Vagina (tissue), 2 donors: ENCODE measurements around the gene PCNX2.

ENCODE experiments used
- POLR2A ChIP-seq, 2 donors: fragments of 450-650 bp; IDR thresholded peaks; one replicate each; pipeline ENCODE4 v1.6.1; 2017; ENCODE audit warnings: antibody characterized with exemption in 2 of 2, mild to moderate bottlenecking in 2 of 2, moderate library complexity in 2 of 2
- TF ChIP-seq, protein P1 (sequence below), 3 experiments: fragments of 450-650 bp in 2 of 3; fragments of 200-600 bp in 1 of 3; sonication (generic) in 1 of 3; IDR thresholded peaks; one replicate each; pipeline ENCODE4 v1.5.1; 2017 to 2019; ENCODE audit warnings: antibody characterized with exemption in 3 of 3, mild to moderate bottlenecking in 2 of 3, moderate library complexity in 2 of 3

DNA sequence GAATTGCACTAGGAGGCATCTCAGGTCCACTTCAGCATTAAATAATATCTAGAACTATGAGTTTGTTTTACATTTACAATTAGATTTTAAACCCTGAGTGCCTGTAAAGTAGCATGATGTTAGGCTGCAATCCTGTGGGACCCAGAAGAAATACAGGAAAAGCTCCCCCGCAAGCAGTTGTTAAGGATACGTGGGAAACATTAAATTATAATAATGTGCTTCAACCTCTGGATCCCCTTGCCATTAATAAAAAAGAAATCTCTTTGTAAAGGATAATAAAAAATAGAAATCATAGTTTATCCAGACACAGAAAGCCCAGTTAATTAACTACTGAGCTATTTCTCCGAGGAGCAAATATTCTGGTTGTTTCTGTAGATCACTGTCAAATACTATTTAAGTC, 106.0 kb downstream of the PCNX2 start:
- TF ChIP-seq POLR2A (IDR thresholded peaks at IDR 0.05): no peak
- TF ChIP-seq, protein P1, sequence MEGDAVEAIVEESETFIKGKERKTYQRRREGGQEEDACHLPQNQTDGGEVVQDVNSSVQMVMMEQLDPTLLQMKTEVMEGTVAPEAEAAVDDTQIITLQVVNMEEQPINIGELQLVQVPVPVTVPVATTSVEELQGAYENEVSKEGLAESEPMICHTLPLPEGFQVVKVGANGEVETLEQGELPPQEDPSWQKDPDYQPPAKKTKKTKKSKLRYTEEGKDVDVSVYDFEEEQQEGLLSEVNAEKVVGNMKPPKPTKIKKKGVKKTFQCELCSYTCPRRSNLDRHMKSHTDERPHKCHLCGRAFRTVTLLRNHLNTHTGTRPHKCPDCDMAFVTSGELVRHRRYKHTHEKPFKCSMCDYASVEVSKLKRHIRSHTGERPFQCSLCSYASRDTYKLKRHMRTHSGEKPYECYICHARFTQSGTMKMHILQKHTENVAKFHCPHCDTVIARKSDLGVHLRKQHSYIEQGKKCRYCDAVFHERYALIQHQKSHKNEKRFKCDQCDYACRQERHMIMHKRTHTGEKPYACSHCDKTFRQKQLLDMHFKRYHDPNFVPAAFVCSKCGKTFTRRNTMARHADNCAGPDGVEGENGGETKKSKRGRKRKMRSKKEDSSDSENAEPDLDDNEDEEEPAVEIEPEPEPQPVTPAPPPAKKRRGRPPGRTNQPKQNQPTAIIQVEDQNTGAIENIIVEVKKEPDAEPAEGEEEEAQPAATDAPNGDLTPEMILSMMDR (IDR thresholded peaks at IDR 0.05): no peak
